ENCODE data around the gene CD37.

The CD37 gene

GRCh38 chr19:49348305-49349189, 13.3 kb downstream of the CD37 start:
- no peak for TF ChIP-seq CTCF (IDR thresholded peaks at IDR 0.05; ENCODE audit: insufficient read depth, low read depth, low read length, missing control alignments)
- no peak for DNase-seq (ENCODE audit: low read depth)
- H3K4me3 ChIP-seq (ENCODE audit: low read depth, low read length), result no peak overlapping the region

DNA sequence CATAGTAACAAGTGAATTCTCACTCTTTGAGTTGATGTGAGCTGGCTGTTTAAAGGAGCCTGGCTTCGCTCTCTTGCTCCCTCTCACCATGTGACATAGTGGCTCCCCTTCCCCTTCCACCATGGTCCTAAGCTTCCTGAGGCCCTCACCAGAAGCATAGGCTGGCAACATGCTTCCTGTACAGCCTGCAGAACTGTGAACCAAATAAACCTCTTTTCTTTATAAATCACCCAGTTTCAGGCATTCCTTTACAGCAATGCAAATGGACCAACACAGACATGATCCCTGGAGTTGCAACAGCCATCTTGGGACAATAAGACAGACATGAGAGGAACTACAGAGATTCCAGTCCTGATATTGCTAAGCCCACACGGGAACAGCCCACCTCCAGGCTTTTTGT, 14.4 kb downstream of the CD37 start:
- no peak overlapping the region for H3K4me3 ChIP-seq (ENCODE audit: low read depth, low read length)
- DNase-seq (ENCODE audit: low read depth), result no peak
- TF ChIP-seq CTCF (IDR thresholded peaks at IDR 0.05; ENCODE audit: insufficient read depth, low read depth, low read length, missing control alignments), result no peak

GRCh38 chr19:49355909-49356353, 20.7 kb downstream of the CD37 start:
- no peak for DNase-seq (ENCODE audit: low read depth)
- TF ChIP-seq CTCF (IDR thresholded peaks at IDR 0.05; ENCODE audit: insufficient read depth, low read depth, low read length, missing control alignments), result no peak
- no peak overlapping the region for H3K4me3 ChIP-seq (ENCODE audit: low read depth, low read length)

DNA sequence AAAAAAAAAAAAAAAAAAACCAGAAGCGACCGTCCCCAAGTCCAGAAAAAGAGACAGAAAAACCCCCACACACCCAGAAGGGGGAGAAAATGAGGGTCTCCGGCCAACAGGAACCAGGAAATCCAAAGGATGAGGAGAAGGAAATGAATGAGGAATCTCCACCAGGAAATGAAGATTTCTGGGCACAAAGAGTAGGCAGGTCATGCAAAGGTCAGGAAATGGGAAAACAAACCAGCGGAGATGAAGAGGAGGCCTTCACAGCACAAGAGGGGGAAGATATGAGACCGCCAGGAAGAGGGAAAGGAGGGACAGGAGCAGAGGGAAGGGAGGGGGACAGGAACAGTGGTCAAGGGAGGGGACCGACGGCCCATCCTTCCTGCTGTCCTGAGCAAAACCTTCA, 21.2 kb downstream of the CD37 start:
- DNase-seq (ENCODE audit: low read depth), result no peak
- H3K4me3 ChIP-seq (ENCODE audit: low read depth, low read length), result no peak overlapping the region
- no peak for TF ChIP-seq CTCF (IDR thresholded peaks at IDR 0.05; ENCODE audit: insufficient read depth, low read depth, low read length, missing control alignments)

DNA sequence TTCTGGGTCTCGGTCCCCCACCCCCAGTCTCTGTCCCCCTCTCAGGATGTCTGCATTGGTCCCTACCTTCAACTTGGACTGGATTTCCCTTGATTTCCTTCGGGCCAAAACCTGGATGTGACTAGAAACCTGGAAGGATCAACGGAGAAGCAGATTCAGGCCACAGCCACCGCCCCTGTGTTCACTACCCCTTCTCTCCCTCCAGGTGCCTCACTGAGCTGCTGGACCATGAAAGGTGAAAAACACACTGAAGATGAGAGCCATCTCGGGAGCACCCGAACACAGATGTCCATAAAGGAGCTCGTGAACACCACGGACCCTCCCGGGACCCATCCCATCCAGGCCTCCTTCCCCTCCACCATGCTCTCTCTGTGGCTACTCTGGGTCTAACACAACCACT, 22.0 kb downstream of the CD37 start:
- no peak for TF ChIP-seq CTCF (IDR thresholded peaks at IDR 0.05; ENCODE audit: insufficient read depth, low read depth, low read length, missing control alignments)
- no peak overlapping the region for H3K4me3 ChIP-seq (ENCODE audit: low read depth, low read length)
- DNase-seq (ENCODE audit: low read depth), result no peak

DNA sequence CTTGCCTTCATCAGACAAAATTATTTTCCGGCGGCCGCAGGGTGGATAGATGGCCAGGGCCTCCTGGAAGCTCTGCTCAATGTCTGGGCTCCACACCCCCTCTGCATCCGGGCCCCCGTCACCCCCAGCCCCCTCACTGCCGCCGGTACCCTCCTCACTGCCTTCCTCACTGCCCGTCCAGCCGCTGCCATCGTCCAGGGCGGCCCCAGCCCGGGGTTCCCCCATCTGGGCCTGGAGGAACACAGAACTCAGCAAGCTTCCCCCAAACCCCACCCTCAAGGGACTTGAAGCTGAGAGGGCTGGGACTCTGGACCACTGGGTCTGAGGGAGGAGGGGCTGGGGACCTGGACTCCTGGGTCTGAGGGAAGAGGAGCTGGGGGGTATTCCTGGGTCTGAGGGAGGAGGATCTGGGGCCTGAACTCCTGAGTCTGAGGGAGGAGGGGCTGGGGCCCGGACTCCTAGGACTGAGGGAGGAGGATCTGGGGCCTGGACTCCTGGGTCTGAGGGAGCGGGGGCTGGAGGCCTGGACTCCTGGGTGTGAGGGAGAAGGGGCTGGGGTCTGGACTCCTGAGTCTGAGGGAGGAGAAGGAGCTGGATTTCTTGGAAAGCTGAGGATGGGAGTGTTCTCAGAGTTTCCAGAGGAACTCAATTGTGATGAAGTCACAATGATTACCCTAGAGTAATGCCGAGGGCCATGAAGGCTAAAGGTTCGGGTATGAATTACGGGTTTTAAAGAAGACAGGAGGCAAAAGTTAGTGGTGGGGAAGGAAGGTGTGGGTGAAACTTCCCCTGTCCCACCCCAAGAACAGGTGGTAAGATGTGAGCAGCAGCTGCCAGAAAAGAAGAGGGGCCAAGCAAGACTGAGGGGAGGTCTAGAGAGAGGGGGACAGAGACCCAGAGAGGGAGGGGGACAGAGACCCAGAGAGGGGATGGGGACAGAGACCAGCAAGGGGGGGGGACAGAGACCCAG, 24.9 kb downstream of the CD37 start:
- DNase-seq (ENCODE audit: low read depth), result no peak
- no peak overlapping the region for H3K4me3 ChIP-seq (ENCODE audit: low read depth, low read length)
- no peak for TF ChIP-seq CTCF (IDR thresholded peaks at IDR 0.05; ENCODE audit: insufficient read depth, low read depth, low read length, missing control alignments)

Data from GM12865 (cell line).